ENCODE data around the gene RPL13. TPM values are rescaled to one million over a fixed set of nuclear protein-coding genes. Genes with fewer than 3 reads are reported as not detected.

The RPL13 gene
- total RNA-seq, 1 experiment from 2014 or later, result 2,140 TPM

GRCh38 chr16:89530401-89531381, 29.8 kb upstream of the RPL13 start:
- no peak overlapping the region for H3K4me3 ChIP-seq (ENCODE audit: low read depth, low read length, poor library complexity, severe bottlenecking)
- no peaks in the 10 kb centered on the region for H3K27me3 ChIP-seq (replicated peaks; ENCODE audit: insufficient read depth, low read depth, low read length, poor library complexity)
- no peaks in the 10 kb centered on the region for H3K9me3 ChIP-seq (ENCODE audit: low read depth, low read length, poor library complexity, severe bottlenecking)
- TF ChIP-seq EZH2 (IDR thresholded peaks at IDR 0.05; ENCODE audit: borderline replicate concordance, low read depth, low read length, poor library complexity, severe bottlenecking), result no peak
- TF ChIP-seq, protein P1, sequence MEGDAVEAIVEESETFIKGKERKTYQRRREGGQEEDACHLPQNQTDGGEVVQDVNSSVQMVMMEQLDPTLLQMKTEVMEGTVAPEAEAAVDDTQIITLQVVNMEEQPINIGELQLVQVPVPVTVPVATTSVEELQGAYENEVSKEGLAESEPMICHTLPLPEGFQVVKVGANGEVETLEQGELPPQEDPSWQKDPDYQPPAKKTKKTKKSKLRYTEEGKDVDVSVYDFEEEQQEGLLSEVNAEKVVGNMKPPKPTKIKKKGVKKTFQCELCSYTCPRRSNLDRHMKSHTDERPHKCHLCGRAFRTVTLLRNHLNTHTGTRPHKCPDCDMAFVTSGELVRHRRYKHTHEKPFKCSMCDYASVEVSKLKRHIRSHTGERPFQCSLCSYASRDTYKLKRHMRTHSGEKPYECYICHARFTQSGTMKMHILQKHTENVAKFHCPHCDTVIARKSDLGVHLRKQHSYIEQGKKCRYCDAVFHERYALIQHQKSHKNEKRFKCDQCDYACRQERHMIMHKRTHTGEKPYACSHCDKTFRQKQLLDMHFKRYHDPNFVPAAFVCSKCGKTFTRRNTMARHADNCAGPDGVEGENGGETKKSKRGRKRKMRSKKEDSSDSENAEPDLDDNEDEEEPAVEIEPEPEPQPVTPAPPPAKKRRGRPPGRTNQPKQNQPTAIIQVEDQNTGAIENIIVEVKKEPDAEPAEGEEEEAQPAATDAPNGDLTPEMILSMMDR (conservative IDR thresholded peaks at IDR 0.05; ENCODE audit: low read depth, low read length), result no peak
- ChIA-PET POLR2A (ENCODE audit: low non-redundant PET) (no interaction called here), CTCF (no interaction called here)
- no peaks in the 10 kb centered on the region for H3K4me1 ChIP-seq (ENCODE audit: insufficient read depth, low read length, poor library complexity, severe bottlenecking)
- no peak overlapping the region for H3K27ac ChIP-seq (ENCODE audit: low read depth, low read length, poor library complexity, severe bottlenecking)
- BruUV-seq (replicated peaks), result no TSS peak
- DNase-seq (ENCODE audit: low spot score), result no peak
- peaks cover 52% of the 10 kb centered on the region for H3K36me3 ChIP-seq (ENCODE audit: insufficient read depth, low read length, poor library complexity, severe bottlenecking)
- intact Hi-C loops (cut with micrococcal nuclease; ENCODE audit: unreplicated experiment), result no loop called here

DNA sequence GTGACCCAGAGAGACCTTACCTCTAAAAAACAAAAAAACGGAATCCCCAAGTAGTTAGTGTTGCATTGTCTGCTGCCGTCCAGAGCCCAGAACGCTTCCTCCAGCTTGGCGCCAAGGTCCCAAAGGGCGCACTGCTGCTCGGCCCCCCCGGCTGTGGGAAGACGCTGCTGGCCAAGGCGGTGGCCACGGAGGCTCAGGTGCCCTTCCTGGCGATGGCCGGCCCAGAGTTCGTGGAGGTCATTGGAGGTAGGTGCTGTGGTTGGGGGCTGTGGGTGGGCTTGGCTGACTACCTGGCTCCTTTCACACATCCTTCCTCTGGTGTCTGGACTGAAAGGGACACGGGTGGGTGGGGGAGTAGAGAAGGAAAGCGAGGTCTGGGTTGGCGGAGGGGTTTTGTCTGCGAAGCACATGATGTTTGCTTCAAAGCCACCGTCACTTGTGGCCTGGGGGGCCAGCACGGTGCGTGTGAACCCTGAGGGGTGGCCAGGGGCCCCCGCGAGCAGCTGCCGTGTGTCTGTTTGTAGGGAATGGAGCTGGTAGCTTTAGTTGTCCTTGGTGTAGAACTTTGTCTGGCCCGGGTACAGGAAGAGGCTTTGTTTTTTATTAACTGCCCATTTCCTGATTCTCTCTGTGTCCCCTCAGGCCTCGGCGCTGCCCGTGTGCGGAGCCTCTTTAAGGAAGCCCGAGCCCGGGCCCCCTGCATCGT, 28.5 kb upstream of the RPL13 start:
- no TSS peak for BruUV-seq (replicated peaks)
- Histone ChIP-seq H3K36me3 (ENCODE audit: insufficient read depth, low read length, poor library complexity, severe bottlenecking) (peaks cover 41% of the 10 kb centered on the region), H3K9me3 (ENCODE audit: low read depth, low read length, poor library complexity, severe bottlenecking) (no peaks in the 10 kb centered on the region), H3K4me3 (ENCODE audit: low read depth, low read length, poor library complexity, severe bottlenecking) (no peak overlapping the region), H3K27ac (ENCODE audit: low read depth, low read length, poor library complexity, severe bottlenecking) (no peak overlapping the region), H3K4me1 (ENCODE audit: insufficient read depth, low read length, poor library complexity, severe bottlenecking) (no peaks in the 10 kb centered on the region), H3K27me3 (replicated peaks; ENCODE audit: insufficient read depth, low read depth, low read length, poor library complexity) (no peaks in the 10 kb centered on the region)
- intact Hi-C loops (cut with micrococcal nuclease; ENCODE audit: unreplicated experiment), result no loop called here
- ChIA-PET CTCF (no interaction called here), POLR2A (ENCODE audit: low non-redundant PET) (interaction anchor here (0.6 kb wide), 1 partner anchor 23 kb away, joined by 18 read pairs; no protein-coding TSS in a partner anchor)
- TF ChIP-seq EZH2 (IDR thresholded peaks at IDR 0.05; ENCODE audit: borderline replicate concordance, low read depth, low read length, poor library complexity, severe bottlenecking), result no peak
- TF ChIP-seq, protein P1 (conservative IDR thresholded peaks at IDR 0.05; ENCODE audit: low read depth, low read length), result no peak
- no peak for DNase-seq (ENCODE audit: low spot score)

GRCh38 chr16:89534252-89534756, 26.2 kb upstream of the RPL13 start:
- no peaks in the 10 kb centered on the region for H3K4me1 ChIP-seq (ENCODE audit: insufficient read depth, low read length, poor library complexity, severe bottlenecking)
- H3K9me3 ChIP-seq (ENCODE audit: low read depth, low read length, poor library complexity, severe bottlenecking), result no peaks in the 10 kb centered on the region
- DNase-seq (ENCODE audit: low spot score), result peak; percentile 15
- intact Hi-C loops (cut with micrococcal nuclease; ENCODE audit: unreplicated experiment), result no loop called here
- BruUV-seq (replicated peaks), result no TSS peak
- ChIA-PET CTCF (no interaction called here), POLR2A (ENCODE audit: low non-redundant PET) (no interaction called here)
- no peaks in the 10 kb centered on the region for H3K27me3 ChIP-seq (replicated peaks; ENCODE audit: insufficient read depth, low read depth, low read length, poor library complexity)
- TF ChIP-seq, protein P1 (conservative IDR thresholded peaks at IDR 0.05; ENCODE audit: low read depth, low read length), result no peak
- TF ChIP-seq EZH2 (IDR thresholded peaks at IDR 0.05; ENCODE audit: borderline replicate concordance, low read depth, low read length, poor library complexity, severe bottlenecking), result no peak
- no peak overlapping the region for H3K4me3 ChIP-seq (ENCODE audit: low read depth, low read length, poor library complexity, severe bottlenecking)
- no peak overlapping the region for H3K27ac ChIP-seq (ENCODE audit: low read depth, low read length, poor library complexity, severe bottlenecking)
- H3K36me3 ChIP-seq (ENCODE audit: insufficient read depth, low read length, poor library complexity, severe bottlenecking), result peaks cover 33% of the 10 kb centered on the region

All from A673 (cell line).